Stimulated activated CD4-positive, alpha-beta T cell treated with anti-CD3 and anti-CD28 coated beads, Interleukin-1b, Interleukin-23, amount 100 ng/mL, for 24 hours (primary cell): Measurements from ENCODE around the gene ANKRD13A.
"Not testable (repeated sequence)": the region's sequence is repeated elsewhere in the genome, so short reads cannot be mapped to it uniquely, and the experiment has no call there.

Source experiments
- DNase-seq, 4 experiments: peaks; one replicate each; pipeline ENCODE4 v3.0.0-alpha.2; 2020; ENCODE audit warnings: low read depth in 4 of 4, low spot score in 1 of 4

Gene ANKRD13A

DNA sequence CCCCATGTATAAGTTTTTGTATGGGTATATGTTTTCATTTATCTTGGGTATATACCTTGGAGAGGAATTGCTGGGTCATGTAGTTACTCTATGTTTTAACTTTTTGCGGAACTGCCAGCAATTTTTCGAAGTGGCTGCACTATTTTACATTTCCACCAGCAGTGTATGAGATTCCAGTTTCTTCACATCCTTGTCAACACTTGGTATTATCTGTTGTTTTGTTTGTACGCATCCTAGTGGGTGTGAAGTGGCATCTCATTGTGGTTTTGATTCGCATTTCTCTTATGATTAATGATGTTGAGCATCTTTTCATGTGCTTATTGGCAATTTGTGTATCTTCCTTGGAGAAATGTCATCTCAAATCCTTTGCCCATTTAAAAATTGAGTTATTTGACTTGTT is 6.9 kb downstream of the ANKRD13A start:
- no peak for DNase-seq

DNA sequence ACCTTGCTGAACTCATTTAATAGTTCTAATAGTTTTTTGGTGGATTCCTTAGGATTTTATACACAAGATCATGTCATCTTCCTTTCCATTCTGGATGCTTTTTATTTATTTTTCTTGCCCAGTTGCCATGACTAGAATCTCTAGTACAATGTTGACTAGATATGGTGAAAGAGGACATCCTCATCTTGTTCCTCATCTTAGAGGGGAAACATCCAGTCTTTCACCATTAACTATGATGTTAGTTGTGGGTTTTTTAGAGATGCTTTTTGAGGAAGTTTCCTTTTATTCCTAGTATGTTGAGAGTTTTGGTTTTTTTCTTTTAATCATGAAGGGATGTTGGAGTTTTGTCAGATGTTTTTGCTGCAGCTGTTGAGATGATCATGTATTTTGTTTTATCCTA is 8.7 kb downstream of the ANKRD13A start:
- no peak for DNase-seq

DNA sequence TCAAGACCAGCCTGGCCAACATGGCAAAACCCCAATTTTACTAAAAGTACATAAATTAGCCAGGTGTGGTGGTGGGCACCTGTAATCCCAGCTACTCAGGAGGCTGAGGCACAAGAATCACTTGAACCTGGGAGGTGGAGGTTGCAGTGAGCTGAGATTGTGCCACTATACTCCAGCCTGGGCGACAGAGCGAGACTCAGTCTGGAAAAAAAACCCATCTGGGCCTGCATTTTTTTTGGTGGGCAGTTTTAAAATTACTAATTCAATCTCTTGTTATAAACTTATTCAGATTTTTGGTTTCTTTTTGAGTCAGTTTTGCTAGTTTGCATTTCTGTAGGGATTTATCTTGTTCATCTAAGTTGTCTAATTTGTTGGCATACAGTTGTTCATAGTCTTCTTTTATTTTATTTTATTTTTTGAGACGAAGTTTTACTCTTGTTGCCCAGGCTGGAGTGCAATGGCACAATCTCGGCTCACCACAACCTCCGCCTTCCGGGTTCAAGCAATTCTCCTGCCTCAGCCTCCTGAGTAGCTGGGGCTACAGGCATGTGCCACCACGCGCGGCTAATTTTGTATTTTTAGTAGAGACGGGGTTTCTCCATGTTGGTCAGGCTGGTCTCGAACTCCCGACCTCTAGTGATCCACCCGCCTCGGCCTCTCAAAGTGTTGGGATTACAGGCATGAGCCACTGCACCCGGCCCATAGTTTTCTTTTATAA is 9.6 kb downstream of the ANKRD13A start:
- DNase-seq = not testable (repeated sequence)

DNA sequence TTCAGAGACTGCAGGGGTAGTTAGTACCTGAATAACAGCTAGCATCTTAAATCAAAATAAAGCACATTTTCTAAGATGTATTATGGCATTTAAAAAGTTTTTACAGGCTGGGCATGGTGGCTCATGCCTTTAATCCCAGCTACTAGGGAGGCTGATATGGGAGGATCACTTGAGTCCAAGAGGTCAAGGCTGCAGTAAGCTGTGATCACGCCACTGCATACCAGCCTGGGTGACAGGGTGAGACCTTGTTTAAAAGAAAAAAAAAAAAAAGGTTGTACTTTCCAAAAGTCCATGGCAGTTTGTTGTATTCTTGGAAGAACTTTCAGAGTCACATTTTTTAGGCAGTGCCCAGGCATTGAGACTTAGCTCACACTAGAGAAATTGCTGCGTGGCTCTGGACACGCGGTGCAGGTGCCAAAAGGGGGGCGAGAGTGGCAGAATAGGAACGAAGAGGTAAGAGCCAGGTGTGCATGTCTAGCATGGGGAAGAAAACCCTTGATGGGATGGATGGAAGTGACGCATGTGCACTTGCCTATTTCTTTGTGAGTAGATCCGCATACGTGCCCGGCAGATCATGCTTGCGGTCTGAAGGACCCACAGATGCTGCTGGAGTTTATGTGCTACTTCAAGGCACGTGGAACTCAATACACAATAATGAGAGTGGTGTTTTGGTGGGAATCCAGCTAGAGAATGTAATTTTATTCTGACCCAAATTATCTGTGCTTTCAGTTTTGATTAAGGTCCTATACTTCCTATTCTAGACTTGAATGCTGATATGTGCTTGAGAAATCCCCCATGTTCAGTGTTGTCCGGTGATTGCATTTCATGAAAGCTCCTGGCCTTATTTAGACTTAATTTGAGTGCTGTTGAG is 11.9 kb downstream of the ANKRD13A start:
- no peak for DNase-seq

DNA sequence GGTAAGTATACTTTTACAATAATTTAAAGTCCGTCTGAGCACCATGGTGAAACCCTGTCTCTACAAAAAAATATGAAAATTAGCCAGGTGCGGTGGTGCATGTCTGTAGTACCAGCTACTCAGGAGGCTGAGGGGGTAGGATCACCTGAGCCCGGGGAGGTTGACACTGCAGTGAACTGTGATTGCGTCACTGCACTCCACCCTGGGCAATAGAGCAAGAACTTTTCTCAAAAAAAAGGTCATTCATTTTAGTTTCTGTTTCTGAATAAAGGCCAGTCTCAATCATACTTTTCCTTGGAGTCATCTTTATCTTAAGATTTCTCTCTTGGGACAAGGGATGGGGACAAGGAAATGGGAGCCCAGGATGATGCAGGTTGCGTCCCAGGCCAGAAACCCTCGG is 12.9 kb downstream of the ANKRD13A start:
- DNase-seq = no peak

DNA sequence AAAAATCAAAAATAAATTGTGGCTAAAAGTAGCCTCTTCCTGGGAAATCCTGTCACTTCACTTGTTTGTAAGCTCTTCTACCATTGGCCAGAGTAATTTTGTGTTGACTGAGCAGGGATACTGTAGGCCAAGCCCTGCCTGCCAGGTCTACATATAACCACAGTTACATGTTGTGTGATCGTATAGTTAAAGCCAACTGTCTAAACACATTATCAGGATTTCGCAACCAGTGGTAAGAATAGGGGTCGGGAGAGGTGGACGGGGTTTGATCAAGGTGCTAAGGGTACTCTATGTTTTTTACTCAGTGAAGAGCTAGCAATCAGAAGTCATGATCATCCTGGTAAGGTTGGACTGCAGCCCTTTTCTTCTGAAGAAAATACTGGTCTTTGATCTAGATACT is 13.4 kb downstream of the ANKRD13A start:
- DNase-seq = no peak

DNA sequence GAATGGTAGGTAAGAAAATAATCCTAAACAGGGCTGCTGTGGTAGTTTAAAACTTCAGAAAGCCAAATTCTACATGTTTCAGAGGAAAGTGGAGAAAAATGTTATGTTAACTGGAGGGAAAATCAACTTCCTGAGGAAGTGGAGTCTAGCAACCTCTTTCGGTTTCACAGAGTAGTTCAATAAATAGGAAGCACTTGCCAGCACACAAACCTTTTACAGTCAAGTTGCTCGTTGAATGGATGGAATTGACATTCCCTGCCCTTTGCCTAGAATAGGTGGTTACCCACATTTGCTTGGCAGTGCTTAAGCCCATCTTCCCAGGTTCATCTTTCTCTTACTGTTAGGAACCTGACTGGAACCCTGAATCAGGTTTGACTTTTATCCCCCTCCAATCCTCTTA is 15.9 kb downstream of the ANKRD13A start:
- no peak for DNase-seq

DNA sequence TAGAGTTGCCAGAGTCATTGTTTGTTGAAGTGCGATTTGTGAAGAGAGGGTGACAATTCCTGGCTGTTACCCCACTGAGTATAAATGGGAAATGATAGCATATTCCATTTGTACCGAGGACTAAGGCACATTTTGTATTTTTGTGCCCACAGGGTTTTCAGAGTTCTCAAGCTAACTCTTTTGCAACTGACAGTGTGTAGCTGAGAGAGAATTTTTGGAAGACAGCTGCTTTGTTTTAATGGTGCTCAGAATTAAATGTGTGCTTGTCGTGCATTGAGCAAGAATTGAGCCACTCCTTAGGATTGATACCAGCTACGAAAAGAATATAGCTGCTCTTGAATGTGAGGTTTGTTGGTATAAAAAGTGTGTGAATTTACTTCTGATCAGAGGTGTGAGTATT is 21.7 kb downstream of the ANKRD13A start:
- no peak for DNase-seq

DNA sequence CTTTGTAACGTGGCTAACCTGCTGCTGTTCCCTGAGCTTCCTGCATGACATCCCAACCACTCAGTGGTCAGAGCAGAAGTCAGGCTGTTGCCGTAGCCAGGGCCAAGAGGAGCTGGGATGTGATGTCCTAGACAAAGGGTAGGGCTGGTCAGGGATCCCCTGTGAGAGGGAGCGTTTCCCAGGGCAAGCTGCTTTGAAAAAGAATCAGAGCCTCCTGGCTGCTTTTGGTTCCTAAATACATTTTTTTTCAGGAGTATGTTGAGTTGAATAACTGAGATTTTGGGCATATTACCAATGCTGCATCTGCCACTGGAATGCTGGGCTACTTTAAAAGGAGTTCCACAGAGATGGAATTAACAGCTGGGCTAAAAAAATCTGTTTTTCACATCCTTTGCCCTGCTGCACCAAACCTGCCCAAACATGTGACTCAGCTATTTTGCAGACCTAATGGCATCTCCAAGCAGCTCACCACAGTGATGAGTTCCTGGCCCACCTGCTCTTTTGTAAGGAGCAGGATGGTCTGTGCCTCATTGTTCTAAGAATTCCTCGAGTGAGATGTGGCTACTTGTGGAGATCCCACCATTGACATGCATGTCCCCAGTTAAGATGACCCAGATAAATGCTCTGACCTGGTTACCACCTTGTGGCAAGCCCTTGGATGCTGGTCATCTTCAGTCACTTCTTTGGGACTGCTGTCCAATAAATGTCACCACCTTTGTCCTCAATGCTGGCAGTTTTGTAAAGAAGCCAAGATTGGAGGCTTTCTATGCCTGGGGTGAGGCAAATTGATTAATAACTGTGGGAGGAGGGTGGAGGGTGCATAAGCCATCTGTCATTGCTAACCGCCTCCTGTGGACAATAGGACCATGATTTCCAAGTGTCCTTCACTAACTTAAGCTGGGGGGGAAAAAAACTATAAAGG is 24.1 kb downstream of the ANKRD13A start:
- DNase-seq = no peak

DNA sequence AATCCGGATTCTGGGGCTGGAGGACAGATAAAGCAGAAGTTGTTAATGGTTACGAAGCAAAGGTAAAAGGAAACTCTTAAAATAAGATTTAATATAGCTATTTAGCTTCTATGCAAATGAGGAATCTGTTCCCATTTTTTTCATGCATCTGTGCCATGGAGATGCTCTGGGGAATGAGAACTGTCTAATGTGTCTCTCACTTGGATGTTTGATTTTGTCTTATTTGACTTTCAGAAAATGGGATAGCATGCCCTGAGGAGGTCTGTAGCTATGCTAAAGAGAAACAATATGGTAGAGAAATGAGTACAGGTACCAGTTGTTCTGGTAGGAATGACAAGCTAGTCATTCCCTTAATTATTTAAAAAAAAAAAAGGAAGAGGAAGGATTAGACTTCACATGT is 24.8 kb downstream of the ANKRD13A start:
- no peak for DNase-seq

DNA sequence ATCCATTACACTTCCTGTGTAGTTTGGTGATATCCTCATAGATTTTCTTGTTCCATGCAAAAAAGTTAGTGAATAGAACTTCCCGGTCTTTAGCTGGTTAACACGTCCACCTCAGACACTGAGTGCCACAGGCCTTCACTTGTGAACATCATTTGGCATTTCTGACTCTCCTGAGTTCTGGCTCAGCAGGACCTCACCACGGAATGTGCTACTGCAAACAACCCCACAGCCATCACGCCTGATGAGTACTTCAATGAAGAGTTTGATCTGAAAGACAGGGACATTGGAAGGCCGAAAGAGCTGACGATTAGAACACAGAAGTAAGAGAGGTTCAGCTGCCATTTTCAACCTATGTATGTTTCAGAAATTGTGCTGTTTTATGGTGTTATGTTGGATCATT is 29.1 kb downstream of the ANKRD13A start:
- no peak for DNase-seq

DNA sequence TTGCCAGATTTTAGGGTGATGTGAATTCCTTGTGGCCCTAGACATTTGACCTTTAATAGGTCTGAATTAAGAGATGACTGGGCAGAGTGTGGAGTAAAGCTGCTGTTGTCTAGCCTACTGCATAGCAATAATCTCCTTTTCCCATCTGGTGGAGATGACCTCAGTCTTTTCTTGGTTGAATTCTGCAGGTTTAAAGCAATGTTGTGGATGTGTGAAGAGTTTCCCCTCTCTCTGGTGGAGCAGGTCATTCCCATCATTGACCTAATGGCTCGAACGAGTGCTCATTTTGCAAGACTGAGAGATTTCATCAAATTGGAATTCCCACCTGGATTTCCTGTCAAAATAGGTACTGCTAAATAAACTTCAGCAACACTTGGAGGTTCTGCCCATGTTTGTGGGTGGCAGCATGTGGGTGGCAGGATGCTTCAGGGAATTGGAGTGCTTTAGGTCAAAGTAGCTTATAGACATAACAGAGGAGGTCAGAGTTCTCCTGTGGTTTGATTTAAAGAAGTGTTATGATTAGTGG is 30.1 kb downstream of the ANKRD13A start:
- DNase-seq = no peak

DNA sequence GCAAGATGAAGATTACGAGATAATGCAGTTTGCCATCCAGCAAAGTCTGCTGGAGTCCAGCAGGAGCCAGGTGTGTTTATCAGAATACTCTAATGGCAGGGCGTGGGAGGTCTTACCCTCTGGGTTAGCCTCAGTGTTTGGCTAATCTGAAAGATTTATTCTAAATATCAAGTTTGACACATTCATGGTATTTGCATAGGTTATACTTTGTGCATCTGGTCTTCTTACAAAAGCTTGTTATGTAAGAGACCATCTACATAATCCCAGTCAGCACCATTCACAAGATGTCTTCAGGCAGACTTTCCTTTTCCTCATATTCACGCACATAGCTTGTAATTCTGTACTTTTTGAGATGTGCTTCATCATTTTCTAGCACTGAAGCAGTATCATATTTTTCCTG is 34.7 kb downstream of the ANKRD13A start:
- DNase-seq = no peak

DNA sequence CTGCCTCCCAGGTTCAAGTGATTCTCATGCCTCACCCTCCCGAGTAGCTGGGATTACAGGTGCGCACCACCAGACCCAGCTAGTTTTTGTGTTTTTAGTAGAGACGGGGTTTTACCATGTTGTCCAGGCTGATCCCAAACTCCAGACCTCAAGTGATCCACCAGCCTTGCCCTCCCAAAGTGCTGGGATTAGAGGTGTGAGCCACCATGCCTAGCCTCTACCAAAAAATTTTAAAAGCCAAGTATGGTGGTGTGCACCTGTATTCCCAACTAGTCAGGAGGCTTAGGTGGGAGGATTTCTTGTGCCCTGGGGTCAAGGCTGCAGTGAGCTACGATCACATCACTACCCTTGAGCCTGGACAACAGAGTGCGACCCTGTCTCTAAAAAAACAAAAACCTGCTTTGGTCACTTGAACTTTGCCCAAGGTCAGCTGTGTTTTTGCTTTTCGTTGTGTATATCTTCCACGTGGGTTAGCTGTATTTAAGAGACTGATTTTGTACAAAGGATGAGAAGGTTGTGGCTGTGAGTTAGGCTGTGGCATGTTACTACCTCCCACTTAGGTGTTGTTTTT is 36.4 kb downstream of the ANKRD13A start:
- no peak for DNase-seq

DNA sequence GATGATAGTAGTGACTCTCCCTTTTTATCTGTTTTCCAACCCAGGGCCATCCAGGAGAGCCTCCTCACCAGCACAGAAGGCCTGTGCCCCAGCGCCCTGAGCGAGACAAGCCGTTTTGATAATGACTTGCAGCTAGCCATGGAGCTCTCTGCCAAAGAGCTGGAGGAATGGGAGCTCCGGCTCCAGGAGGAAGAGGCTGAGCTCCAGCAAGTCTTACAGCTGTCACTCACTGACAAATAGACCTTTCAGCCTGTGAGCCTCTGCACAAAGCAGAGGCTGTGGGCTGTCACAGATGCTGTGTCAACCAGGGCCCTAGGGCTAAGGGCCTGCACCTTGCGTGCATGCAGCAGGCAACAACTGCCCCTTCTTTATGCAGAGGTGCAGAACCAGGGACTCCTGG is 38.1 kb downstream of the ANKRD13A start:
- no peak for DNase-seq

DNA sequence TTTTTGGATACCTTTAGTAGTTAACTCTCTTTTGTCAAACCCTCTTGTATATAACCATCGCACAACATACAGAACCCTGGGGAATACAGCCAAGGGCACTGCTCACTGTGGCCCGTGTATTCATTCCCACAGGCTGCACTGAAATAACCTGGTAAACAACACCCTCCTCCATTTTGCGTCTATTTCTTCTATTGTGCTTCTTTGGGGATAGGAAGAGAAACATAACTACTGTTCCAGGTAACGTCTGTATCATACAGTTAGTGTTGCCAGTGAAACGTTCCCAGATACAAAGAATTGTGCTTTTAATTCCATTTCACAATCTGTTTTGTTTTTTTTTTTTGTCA is 39.5 kb downstream of the ANKRD13A start:
- no peak for DNase-seq

DNA sequence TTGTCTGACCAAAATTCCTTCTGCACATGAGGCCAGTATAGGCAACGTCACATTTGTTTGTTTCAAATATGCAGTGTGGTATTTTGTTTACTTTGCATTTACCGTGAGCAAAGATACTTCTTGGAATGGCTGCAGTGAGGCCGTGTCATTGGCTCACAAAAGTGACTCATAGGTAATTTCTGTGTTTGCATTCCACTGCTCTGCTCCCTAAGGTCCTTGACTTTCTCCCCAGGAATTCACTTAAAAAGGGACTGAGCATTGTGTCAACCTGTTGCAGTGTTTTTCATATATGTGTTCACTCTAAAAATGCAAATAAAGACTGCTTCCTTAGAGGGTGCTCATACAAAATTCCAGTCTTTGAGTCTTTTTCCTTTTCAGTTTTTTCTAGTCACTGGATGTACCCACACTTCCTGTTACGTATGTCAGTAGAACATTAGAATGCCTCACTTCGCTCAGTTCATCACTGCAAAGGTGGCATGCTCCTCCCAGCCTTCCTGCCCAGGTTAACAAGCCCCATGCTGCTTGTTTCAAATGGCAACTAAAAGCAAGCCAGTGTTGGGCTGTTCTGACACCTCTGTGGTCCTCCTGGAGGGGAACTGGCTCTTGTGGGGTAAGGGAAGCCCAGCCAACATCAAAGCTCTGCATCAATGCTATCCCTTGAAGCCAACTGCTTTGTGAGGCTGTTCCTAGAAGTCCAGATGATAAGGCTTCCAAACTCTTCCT is 40.0 kb downstream of the ANKRD13A start:
- no peak for DNase-seq

DNA sequence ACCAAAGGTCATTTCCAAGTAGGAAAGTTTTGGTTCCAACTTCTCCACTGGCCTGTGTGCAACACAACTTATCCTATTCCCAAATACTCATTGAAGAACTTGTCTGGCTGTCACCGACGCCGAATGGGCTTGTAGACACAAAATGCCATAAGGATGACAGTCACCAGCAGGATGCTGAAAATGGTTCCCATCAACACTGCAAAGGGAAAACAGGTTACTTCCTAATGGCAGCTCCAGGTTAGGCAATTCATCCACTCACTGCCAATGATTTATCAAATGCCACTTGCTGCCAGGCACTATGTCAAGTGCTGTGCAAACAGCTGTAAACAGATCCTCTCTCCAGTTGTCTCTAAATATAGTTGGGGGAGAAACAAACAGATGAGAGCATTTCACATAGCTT is 43.0 kb downstream of the ANKRD13A start:
- no peak for DNase-seq

DNA sequence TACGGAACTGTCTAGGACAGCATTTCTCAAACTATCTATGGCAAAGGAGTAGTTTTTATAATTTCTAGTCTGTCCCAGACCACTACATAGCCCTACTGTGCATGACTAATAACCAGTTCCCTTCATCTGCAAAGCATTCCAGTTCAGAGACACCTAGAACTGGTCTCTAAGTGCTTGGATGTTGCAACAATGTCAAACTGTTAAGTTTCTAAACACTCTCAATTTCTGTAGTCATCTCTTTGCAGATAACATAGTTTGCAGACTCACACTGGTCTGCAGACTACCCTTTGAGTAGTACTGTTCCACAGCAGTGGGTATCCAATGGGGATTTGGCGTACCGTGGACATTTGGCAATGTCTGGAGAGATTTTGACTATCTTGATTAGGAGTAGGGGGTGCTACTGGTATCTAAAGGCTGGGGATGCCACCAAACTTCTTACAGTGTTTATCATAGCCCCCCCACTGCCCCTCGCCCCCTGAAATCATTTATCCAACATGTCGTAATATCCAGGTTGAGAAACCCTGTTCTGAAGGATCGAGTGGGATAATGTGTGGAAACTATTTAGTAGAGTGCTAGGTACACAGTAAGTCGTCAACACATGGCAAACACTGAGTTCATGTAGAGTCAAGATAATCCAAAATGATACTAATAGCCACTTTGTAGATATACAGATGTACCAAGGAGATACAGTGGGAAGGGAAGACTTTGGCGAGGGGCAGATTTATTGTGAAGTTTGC is 47.4 kb downstream of the ANKRD13A start:
- DNase-seq = no peak
